Heart left ventricle (tissue), 13 donors: Measurements from ENCODE around the gene SLC15A3.
A peak's percentile ranks its signal among the peaks of the same experiment; 100 is the strongest.

Experiments used
- CTCF ChIP-seq, 12 donors: fragments of 200-600 bp; sonication (generic) in 4 of 12; IDR thresholded peaks; one replicate each; pipeline versions ENCODE4 v1.5.0 to v1.8.0; 2018 to 2022; ENCODE audit warnings: antibody characterized with exemption in 12 of 12, mild to moderate bottlenecking in 5 of 12
- POLR2A ChIP-seq, 2 donors: fragments of 450-650 bp; IDR thresholded peaks; one replicate each; pipeline ENCODE4 v1.6.1; 2017; ENCODE audit warnings: antibody characterized with exemption in 2 of 2, mild to moderate bottlenecking in 2 of 2, moderate library complexity in 2 of 2
- donor health status: ischemic (EF 13 %, LVEDD 7.1; RV severe dilation, severe dysfunction).
- donor health status: DM: no; HTN: yes; CAD: no.
- donor health status: DM: no; HTN: no; CAD: no.
- donor health status: ischemic (EF 25% LVEDD 6.9; RV normal size, moderate dysfunction).
- donor health status: ischemic (EF 25% LVEDD 5.7; RV mildly dilated, moderate dysfunction).
- donor health status: ischemic (EF 35%, LVEDD 5.7; RV mildly dilated, moderate dysfunction).
- donor health status: nonischemic (EF 11% LVEDD 7.7; RV severe dilation, severe dysfunction).
- donor health status: DM: yes; HTN: yes; CAD: no.
- donor health status: PGD.
- donor health status: ischemic (EF 29% LVEDD 5.4; RV normal size, mild dysfunction).
- donor health status: nonischemic (EF 23%, LVEDD 6.1; RV moderate dilation, normal function).

- TF ChIP-seq POLR2A (IDR thresholded peaks at IDR 0.05) (no peak), CTCF (IDR thresholded peaks at IDR 0.05) (peak; percentile 33 to 63 (median 54))
Observed at GRCh38 chr11:60887556-60887955, 64.4 kb downstream of the SLC15A3 start.
